ENCODE results near the gene NAV2.

Gene NAV2

GRCh38 chr11:19693146-19693545, 19.5 kb upstream of the NAV2 start:
- no peak for DNase-seq
- TF ChIP-seq GATA1 (IDR thresholded peaks at IDR 0.05; ENCODE audit: low read depth, low read length) (no peak), POLR2A (IDR thresholded peaks at IDR 0.05; ENCODE audit: low read length) (no peak)

- no peak for DNase-seq
- TF ChIP-seq GATA1 (IDR thresholded peaks at IDR 0.05; ENCODE audit: low read depth, low read length) = no peak
- TF ChIP-seq POLR2A (IDR thresholded peaks at IDR 0.05; ENCODE audit: low read length) = no peak
Measured at GRCh38 chr11:19694796-19695345, 17.8 kb upstream of the NAV2 start.

GRCh38 chr11:19696073-19696472, 16.6 kb upstream of the NAV2 start:
- TF ChIP-seq GATA1 (IDR thresholded peaks at IDR 0.05; ENCODE audit: low read depth, low read length) (no peak), POLR2A (IDR thresholded peaks at IDR 0.05; ENCODE audit: low read length) (no peak)
- DNase-seq = no peak

GRCh38 chr11:19696904-19697303, 15.7 kb upstream of the NAV2 start:
- DNase-seq = no peak
- TF ChIP-seq GATA1 (IDR thresholded peaks at IDR 0.05; ENCODE audit: low read depth, low read length) = no peak
- no peak for TF ChIP-seq POLR2A (IDR thresholded peaks at IDR 0.05; ENCODE audit: low read length)

- DNase-seq = no peak
- TF ChIP-seq GATA1 (IDR thresholded peaks at IDR 0.05; ENCODE audit: low read depth, low read length) = no peak
- no peak for TF ChIP-seq POLR2A (IDR thresholded peaks at IDR 0.05; ENCODE audit: low read length)
Measured at GRCh38 chr11:19697721-19698121, 14.9 kb upstream of the NAV2 start.

- no peak for DNase-seq
- TF ChIP-seq POLR2A (IDR thresholded peaks at IDR 0.05; ENCODE audit: low read length) = no peak
- TF ChIP-seq GATA1 (IDR thresholded peaks at IDR 0.05; ENCODE audit: low read depth, low read length) = no peak
Measured at GRCh38 chr11:19698493-19699292, 13.9 kb upstream of the NAV2 start.

- TF ChIP-seq POLR2A (IDR thresholded peaks at IDR 0.05; ENCODE audit: low read length) (no peak), GATA1 (IDR thresholded peaks at IDR 0.05; ENCODE audit: low read depth, low read length) (no peak)
- no peak for DNase-seq
Measured at GRCh38 chr11:19701421-19701820, 11.2 kb upstream of the NAV2 start.

- DNase-seq = no peak
- TF ChIP-seq POLR2A (IDR thresholded peaks at IDR 0.05; ENCODE audit: low read length) (no peak), GATA1 (IDR thresholded peaks at IDR 0.05; ENCODE audit: low read depth, low read length) (no peak)
Measured at GRCh38 chr11:19702620-19703019, 10.0 kb upstream of the NAV2 start.

- TF ChIP-seq POLR2A (IDR thresholded peaks at IDR 0.05; ENCODE audit: low read length) = no peak
- TF ChIP-seq GATA1 (IDR thresholded peaks at IDR 0.05; ENCODE audit: low read depth, low read length) = no peak
Measured at GRCh38 chr11:19703211-19703610, 9.4 kb upstream of the NAV2 start.

GRCh38 chr11:19704213-19704612, 8.4 kb upstream of the NAV2 start:
- TF ChIP-seq POLR2A (IDR thresholded peaks at IDR 0.05; ENCODE audit: low read length) = no peak
- TF ChIP-seq GATA1 (IDR thresholded peaks at IDR 0.05; ENCODE audit: low read depth, low read length) = no peak

More at GRCh38 chr11:19703211-19703610, 9.4 kb upstream of the NAV2 start:
- DNase-seq = no peak

GRCh38 chr11:19705936-19706335, 6.7 kb upstream of the NAV2 start:
- no peak for DNase-seq
- TF ChIP-seq POLR2A (IDR thresholded peaks at IDR 0.05; ENCODE audit: low read length) (no peak), GATA1 (IDR thresholded peaks at IDR 0.05; ENCODE audit: low read depth, low read length) (no peak)

More at GRCh38 chr11:19704213-19704612, 8.4 kb upstream of the NAV2 start:
- DNase-seq = no peak

GRCh38 chr11:19711911-19712280, 741 bp upstream of the NAV2 start:
- TF ChIP-seq GATA1 (IDR thresholded peaks at IDR 0.05; ENCODE audit: low read depth, low read length) (no peak), POLR2A (IDR thresholded peaks at IDR 0.05; ENCODE audit: low read length) (no peak)
- no peak for DNase-seq

GRCh38 chr11:19713196-19714021, 772 bp downstream of the NAV2 start:
- TF ChIP-seq POLR2A (IDR thresholded peaks at IDR 0.05; ENCODE audit: low read length) (no peak), GATA1 (IDR thresholded peaks at IDR 0.05; ENCODE audit: low read depth, low read length) (no peak)
- no peak for DNase-seq

- TF ChIP-seq POLR2A (IDR thresholded peaks at IDR 0.05; ENCODE audit: low read length) (no peak), GATA1 (IDR thresholded peaks at IDR 0.05; ENCODE audit: low read depth, low read length) (no peak)
- peak in 1 of 2 experiments; percentile 9 for DNase-seq
Measured at GRCh38 chr11:19714022-19714386, 1.4 kb downstream of the NAV2 start.

All from erythroblast (primary cell).